GM12874 (cell line): Measurements from ENCODE around the gene MMP25.

Experiments
- TF ChIP-seq, protein P1 (sequence below): IDR thresholded peaks from 2 replicates; pipeline ENCODE4 v1.5.1; 2011; ENCODE audit warnings: low read depth, mild to moderate bottlenecking, control low read depth, low read length, moderate library complexity; ENCODE audit not compliant: insufficient read depth

The MMP25 gene

DNA sequence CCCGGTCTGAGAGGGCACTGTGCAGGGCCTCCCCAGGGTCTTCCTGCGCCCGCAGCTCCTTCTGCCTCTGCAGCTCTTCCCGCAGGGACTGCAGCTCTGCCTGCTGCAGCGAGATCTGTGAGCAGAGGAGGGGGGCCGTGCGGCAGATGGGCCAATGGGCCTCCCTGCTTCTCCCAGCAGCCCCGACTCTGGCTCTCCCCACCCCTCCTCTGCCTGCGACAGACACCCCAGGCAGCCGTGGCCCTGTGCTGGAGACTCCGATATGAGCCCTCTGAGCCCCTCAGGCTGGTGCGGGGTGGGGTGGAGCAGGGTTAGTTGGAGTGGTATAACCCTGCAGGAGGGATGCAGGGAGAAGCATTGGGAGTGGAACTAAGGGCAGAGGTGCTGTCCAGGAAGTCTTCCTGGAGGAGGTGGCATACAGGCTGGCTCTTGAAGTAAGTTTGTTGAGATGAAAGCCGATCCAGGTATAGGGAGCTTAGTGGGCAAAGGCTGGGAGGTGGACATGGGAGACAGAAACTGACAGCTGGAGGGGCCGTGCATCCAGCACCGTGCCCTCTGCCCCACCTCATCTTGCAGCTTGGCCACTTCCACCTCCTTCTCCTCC lies 17.5 kb upstream of the MMP25 start:
- TF ChIP-seq, protein P1, sequence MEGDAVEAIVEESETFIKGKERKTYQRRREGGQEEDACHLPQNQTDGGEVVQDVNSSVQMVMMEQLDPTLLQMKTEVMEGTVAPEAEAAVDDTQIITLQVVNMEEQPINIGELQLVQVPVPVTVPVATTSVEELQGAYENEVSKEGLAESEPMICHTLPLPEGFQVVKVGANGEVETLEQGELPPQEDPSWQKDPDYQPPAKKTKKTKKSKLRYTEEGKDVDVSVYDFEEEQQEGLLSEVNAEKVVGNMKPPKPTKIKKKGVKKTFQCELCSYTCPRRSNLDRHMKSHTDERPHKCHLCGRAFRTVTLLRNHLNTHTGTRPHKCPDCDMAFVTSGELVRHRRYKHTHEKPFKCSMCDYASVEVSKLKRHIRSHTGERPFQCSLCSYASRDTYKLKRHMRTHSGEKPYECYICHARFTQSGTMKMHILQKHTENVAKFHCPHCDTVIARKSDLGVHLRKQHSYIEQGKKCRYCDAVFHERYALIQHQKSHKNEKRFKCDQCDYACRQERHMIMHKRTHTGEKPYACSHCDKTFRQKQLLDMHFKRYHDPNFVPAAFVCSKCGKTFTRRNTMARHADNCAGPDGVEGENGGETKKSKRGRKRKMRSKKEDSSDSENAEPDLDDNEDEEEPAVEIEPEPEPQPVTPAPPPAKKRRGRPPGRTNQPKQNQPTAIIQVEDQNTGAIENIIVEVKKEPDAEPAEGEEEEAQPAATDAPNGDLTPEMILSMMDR, result no peak

DNA sequence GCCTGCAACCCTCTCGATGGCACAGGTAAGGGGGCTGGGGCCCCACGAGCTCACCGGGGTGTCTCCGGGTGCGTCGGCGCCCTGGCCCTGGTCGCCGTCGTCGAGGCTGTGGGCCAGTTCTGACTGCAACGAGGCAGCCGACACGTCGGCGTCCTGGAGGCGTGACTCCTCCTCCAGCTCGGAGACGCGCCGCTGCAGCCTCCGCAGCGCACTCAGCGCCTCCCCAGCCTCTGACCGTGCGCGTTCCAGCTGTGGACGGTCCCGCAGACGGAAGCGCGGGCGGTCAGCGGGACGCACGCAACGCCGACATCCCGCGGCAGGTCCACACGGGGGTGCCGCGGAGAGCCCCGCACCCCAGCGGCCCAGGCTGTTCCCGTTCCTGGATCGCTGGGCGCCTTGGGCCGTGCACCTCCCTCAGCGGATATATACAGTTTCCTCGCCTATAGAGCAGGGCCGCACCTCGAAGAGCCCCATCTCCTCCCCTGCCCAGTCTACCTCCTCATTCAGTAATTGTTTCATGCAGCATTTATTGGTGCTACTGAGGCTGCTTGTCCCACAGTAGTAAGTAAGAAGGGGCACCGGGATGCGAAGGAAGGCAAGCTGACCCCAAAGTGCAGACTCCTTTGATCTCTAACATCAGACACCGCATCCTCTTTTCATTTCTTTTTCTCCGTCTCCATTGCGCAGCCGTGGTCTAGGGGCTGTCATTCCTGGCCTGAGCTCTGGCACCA lies 16.7 kb upstream of the MMP25 start:
- TF ChIP-seq, protein P1, result no peak

DNA sequence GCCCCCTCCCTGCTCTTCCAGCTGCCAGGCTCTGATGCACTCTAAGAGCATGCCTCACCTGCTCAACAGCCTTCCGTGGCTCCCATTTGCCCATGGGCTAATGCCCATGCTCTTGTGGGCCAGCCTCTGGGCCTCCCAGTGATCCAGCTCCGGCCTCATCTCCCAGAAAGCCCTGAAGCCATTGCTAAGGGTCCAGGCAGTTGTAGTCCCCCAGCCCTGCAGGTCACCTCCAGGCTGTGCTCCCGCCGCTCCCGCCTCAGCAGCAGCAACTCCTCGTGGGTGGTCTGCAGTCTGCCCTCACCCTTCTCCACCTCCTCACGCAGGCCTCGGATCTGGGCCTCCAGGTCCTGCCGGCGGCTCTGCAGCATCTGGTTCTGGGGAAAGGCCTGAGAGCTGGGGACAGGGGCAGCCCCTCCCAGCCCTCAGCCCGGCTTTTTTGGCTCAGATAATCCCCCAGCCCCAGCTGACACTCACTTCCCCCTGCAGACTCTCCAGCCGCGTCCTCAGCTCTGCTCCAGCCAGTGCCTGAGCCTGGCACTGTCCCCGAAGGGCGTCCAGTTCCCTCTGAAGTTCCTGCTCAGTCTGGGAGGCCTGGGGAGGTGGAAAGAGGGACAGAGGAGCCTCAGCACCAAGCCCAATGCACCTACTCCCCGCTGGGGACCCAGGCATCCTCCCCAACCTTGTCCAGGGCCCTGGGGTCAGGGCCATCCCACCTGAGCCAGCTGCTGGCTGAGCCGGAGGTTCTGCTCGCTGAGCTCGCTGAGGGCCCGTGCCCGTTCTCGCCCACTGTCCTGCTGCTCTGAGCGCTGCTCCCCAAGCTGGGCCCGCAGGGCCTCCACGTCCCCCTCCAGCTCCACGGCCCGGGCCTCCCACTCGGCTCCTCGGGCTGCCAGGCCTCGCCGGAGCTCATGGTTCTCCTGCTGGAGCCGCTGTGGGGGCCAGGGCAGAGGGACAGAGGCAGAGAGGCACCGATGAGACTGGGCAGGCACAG lies 15.8 kb upstream of the MMP25 start:
- TF ChIP-seq, protein P1, result no peak

DNA sequence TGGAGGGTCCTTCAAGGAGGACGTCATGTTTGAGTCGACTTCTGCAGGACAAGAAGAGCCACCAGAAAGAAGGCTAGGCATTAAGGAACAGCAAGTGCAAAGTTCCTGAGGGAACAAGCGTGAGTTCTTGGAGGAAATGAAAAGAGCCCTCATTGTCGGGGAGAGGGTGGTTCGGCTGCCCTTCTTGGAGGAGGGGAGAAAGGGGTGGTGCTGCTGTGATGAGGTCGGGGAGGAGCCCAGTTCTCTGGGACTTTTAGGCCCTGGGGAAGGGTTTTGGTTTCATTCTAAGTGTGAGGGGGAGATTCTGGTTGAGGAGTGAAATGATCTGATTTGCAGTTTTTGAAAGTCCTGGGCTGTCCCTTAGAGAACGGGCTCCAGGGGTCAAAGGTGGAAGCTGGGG lies 13.7 kb upstream of the MMP25 start:
- TF ChIP-seq, protein P1, result no peak

DNA sequence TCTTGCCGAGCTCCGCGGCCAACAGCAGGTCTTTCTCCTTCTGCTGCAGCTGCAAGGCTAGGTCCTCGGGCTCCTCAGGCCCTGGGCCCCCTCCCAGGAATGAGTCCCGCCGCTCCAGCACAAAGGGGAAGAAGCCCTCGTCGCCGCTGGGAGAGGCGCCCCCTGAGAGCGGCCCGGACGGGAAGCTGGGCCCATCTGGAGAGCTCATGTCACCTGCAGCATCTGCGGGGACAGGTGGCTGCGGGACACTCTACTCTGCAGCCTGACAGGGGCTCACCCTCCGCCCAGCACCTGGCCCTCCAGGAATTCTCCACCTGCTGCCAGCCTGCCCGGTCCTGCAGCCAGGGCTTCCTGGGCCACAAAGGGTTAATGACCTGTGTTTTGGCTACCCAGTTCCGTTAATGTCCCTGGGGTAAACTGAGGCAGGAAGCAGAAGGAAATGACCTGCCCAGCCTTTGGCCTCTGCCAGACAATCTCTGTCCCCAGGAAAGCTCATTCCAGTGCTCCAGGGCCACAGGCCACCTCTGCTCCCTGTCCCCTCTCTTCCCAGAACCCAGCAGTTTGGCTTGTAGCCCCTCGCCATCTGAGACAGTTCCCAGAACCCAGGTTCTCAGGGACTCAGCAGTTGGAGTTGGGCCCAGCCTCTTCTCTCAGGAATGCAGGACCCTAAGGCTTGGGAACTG lies 10.9 kb upstream of the MMP25 start:
- TF ChIP-seq, protein P1, result no peak

DNA sequence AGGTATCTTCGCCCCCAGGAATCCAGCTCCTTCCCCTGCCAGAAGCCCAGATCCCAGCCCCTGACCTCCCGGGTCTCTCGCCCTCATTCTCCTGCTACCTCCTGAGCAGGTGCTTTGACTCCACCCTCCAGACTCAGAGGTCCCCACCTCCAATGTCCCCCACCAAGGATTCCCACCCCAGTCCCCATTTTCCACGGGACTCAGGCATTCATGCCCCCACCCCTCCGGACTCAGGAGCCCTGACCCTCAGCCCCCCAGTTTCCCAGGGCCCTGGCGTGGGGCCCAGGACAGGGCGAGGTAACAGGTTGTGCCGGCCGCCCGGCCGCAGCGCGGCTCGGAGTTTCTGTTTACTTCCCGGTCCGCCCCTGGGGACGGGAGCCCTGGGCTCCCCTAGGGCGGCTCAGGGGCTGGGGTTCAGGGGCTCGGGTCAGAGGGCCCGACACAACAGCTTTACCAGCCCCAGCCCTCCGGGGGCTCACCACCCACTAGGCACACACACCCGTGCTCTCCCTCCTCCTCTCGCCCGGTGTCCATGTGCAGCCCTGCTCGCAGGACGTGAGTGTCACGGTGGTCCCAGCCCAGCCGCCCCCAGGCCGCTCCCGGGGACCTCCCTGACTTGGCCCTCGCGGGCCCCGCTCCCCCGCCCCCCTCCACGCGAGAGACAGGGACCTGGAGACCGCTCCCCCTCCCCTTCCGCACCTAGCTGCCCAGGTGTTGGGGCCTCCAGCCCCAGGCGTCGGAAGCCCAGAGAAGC lies 10.2 kb upstream of the MMP25 start:
- TF ChIP-seq, protein P1, result no peak
